DND-41 (cell line): ENCODE measurements around the gene SPINDOC.

Source experiments
- CTCF ChIP-seq: IDR thresholded peaks from 2 replicates; pipeline ENCODE4 v1.5.1; 2012; ENCODE audit warnings: borderline replicate concordance, low read length, moderate library complexity, mild to moderate bottlenecking; ENCODE audit not compliant: poor library complexity, severe bottlenecking; ENCODE audit errors: extremely low read depth
- EZH2 ChIP-seq: IDR thresholded peaks from 3 replicates; pipeline ENCODE4 v1.6.1; 2012; ENCODE audit warnings: borderline replicate concordance, low read depth, mild to moderate bottlenecking, moderate library complexity, low read length, inconsistent platforms; ENCODE audit not compliant: severe bottlenecking

DNA sequence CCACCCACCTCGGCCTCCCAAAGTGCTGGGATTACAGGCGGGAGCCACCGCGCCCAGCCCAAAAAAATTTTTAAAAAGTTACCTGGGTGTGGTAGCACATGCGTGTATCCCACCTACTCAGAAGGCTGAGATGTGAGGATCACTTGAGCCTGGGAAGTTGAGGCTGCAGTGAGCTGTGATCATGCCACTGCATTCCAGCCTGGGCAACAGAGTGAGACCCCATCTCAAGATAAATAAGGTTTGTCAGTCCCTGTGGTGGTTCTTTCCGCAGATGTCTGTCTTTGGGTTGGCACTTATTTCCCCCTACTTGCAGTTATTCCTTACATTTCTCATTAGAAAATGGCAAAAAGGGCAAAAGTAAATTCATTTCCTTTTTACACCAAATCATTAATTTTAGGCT lies 33.6 kb downstream of the SPINDOC start:
- TF ChIP-seq CTCF (no peak), EZH2 (no peak)
